IMR-90 (cell line): ENCODE measurements around the gene ZRANB3. TPM values are rescaled to one million over a fixed set of nuclear protein-coding genes. Genes with fewer than 3 reads are reported as not detected.

Experiments
- ATAC-seq: fragments of 200-7000 bp; cut with Tn5 transposase; 2 replicates; pipeline ENCODE4 v1.9.1; 2020; ENCODE audit warnings: low read depth, mild to moderate bottlenecking, moderate library complexity
- BruUV-seq: library from RNA; stranded (reverse); fragments of 400-500 nt; replicated peaks from 2 replicates; lab custom pipeline; 2021; lab: Mats Ljungman, UMichigan
- CTCF ChIA-PET: fragments of 300-600 bp; formaldehyde crosslinking; extraction: SDS; loops from one replicate; lab custom pipeline; 2021; ENCODE audit warnings: antibody characterized with exemption; lab: Yijun Ruan, JAX
- POLR2A ChIA-PET: fragments of 300-600 bp; sonication (Branson Sonifier 250); formaldehyde crosslinking; loops from one replicate; lab custom pipeline; 2022; ENCODE audit warnings: antibody characterized with exemption; ENCODE audit not compliant: unreplicated experiment; lab: Charles Lee
- DNase-seq: peaks from one replicate; pipeline ENCODE4 v3.0.0; 2013
- H2AFZ ChIP-seq: replicated peaks from 2 replicates; pipeline ENCODE3; 2013; ENCODE audit warnings: low read length, mild to moderate bottlenecking; ENCODE audit not compliant: poor library complexity
- H2AK5ac ChIP-seq: 2 replicates; pipeline ENCODE4 v1.6.1; 2013; ENCODE audit warnings: low read depth, low read length, inconsistent platforms
- H2AK9ac ChIP-seq: replicated peaks from 2 replicates; pipeline ENCODE3; 2013; ENCODE audit warnings: mild to moderate bottlenecking, low read depth, low read length, moderate library complexity; ENCODE audit not compliant: poor library complexity
- H2BK120ac ChIP-seq: 2 replicates; pipeline ENCODE4 v1.6.1; 2013; ENCODE audit warnings: low read depth, low read length, inconsistent platforms
- H2BK15ac ChIP-seq: 3 replicates; pipeline ENCODE4 v1.6.1; 2013; ENCODE audit warnings: low read depth, low read length, inconsistent platforms
- H2BK20ac ChIP-seq: 2 replicates; pipeline ENCODE4 v1.6.1; 2013; ENCODE audit warnings: low read depth, mild to moderate bottlenecking, inconsistent platforms, low read length, moderate library complexity
- H2BK5ac ChIP-seq: 2 replicates; pipeline ENCODE4 v1.6.1; 2013; ENCODE audit warnings: mild to moderate bottlenecking, low read depth, low read length, inconsistent platforms; ENCODE audit not compliant: poor library complexity, severe bottlenecking
- H3K14ac ChIP-seq: replicated peaks from 2 replicates; pipeline ENCODE4 v1.6.1; 2013; ENCODE audit warnings: low read depth, low read length, inconsistent platforms
- H3K18ac ChIP-seq: 2 replicates; pipeline ENCODE4 v1.6.1; 2013; ENCODE audit warnings: low read depth, low read length, control low read depth
- H3K23ac ChIP-seq: 2 replicates; pipeline ENCODE4 v1.6.1; 2013; ENCODE audit warnings: low read depth, low read length, inconsistent platforms
- H3K27ac ChIP-seq: 2 replicates; pipeline ENCODE4 v1.5.1; 2013; ENCODE audit warnings: mild to moderate bottlenecking, control low read depth, low read length; ENCODE audit not compliant: insufficient read depth
- H3K27me3 ChIP-seq: 2 replicates; pipeline ENCODE4 v1.6.1; 2013; ENCODE audit warnings: low read length; ENCODE audit not compliant: control insufficient read depth, insufficient read depth
- H3K36me3 ChIP-seq: 2 replicates; pipeline ENCODE4 v1.6.1; 2013; ENCODE audit warnings: low read length, mixed read lengths; ENCODE audit not compliant: control insufficient read depth, insufficient read depth
- H3K4ac ChIP-seq: 2 replicates; pipeline ENCODE4 v1.6.1; 2013; ENCODE audit warnings: low read depth, low read length, inconsistent platforms
- H3K4me1 ChIP-seq: 2 replicates; pipeline ENCODE4 v1.6.1; 2013; ENCODE audit warnings: low read length, mixed read lengths; ENCODE audit not compliant: control insufficient read depth, insufficient read depth
- H3K4me2 ChIP-seq: 2 replicates; pipeline ENCODE4 v1.6.1; 2013; ENCODE audit warnings: low read depth, mild to moderate bottlenecking, control low read depth, low read length, moderate library complexity
- H3K4me3 ChIP-seq: 2 replicates; pipeline ENCODE4 v1.5.1; 2013; ENCODE audit warnings: low read depth, mild to moderate bottlenecking, control low read depth, low read length, moderate library complexity; ENCODE audit not compliant: insufficient read depth
- H3K56ac ChIP-seq: 2 replicates; pipeline ENCODE4 v1.6.1; 2013; ENCODE audit warnings: low read length, inconsistent platforms; ENCODE audit not compliant: insufficient read depth; ENCODE audit errors: extremely low read depth
- H3K79me1 ChIP-seq, 2 experiments: 2 replicates each; pipeline ENCODE4 v1.6.1; 2013; ENCODE audit warnings: low read length in 2 of 2, inconsistent platforms in 1 of 2, low read depth in 1 of 2
- H3K9ac ChIP-seq: 2 replicates; pipeline ENCODE4 v1.6.1; 2013; ENCODE audit warnings: low read depth, low read length, control low read depth
- H3K9me1 ChIP-seq: 2 replicates; pipeline ENCODE4 v1.6.1; 2013; ENCODE audit warnings: low read length, inconsistent platforms; ENCODE audit not compliant: insufficient read depth
- H3K9me3 ChIP-seq: 2 replicates; pipeline ENCODE4 v1.6.1; 2013; ENCODE audit warnings: low read length; ENCODE audit not compliant: control insufficient read depth, insufficient read depth
- H4K20me1 ChIP-seq: 2 replicates; pipeline ENCODE4 v1.6.1; 2013; ENCODE audit warnings: low read length, inconsistent platforms; ENCODE audit not compliant: insufficient read depth
- H4K5ac ChIP-seq: 2 replicates; pipeline ENCODE4 v1.6.1; 2013; ENCODE audit warnings: mild to moderate bottlenecking, low read depth, low read length, control low read depth
- H4K8ac ChIP-seq, 2 experiments: 2 replicates each; pipeline ENCODE4 v1.6.1; 2013; ENCODE audit warnings: low read depth in 2 of 2, low read length in 2 of 2, control low read depth in 1 of 2, inconsistent platforms in 1 of 2
- H4K91ac ChIP-seq: 2 replicates; pipeline ENCODE4 v1.6.1; 2013; ENCODE audit warnings: low read depth, low read length, inconsistent platforms; ENCODE audit not compliant: insufficient read depth
- MXI1 ChIP-seq: IDR thresholded peaks from 2 replicates; pipeline ENCODE4 v1.6.1; 2012; ENCODE audit warnings: low read depth, mild to moderate bottlenecking, low read length, moderate library complexity, borderline replicate concordance
- NFE2L2 ChIP-seq: fragments of 150-350 bp; IDR thresholded peaks from 2 replicates; pipeline ENCODE4 v1.6.1; 2016; ENCODE audit warnings: low read depth, mild to moderate bottlenecking, low read length
- WGBS, 2 experiments: methylation state at CpG; one replicate each; pipeline versions ENCODE4 v1.1.5 to v1.1.7; 2013; ENCODE audit warnings: missing lambda C conversion rate in 2 of 2; ENCODE audit not compliant: insufficient read length in 1 of 2; ENCODE audit errors: extremely low coverage in 2 of 2; 5-methylcytosine and 5-hydroxymethylcytosine counted together
- dilution Hi-C: fragments of 300-500 bp; cut with HindIII; formaldehyde crosslinking; loops from one replicate; pipeline ENCODE4 v1.14.3; 2018; ENCODE audit warnings: low sequenced_read_pairs; ENCODE audit not compliant: unreplicated experiment
- in situ Hi-C: fragments of 300-500 bp; cut with MboI; formaldehyde crosslinking; loops from 3 replicates; pipeline ENCODE4 v1.14.3; 2019; ENCODE audit warnings: low sequenced_read_pairs, inconsistent platforms, mixed read lengths
- intact Hi-C: fragments of 100-400 bp; cut with micrococcal nuclease; formaldehyde crosslinking; loops from 2 replicates; pipeline ENCODE4 v1.10.0; 2022
- polyA plus RNA-seq, 3 experiments: library from polyadenylated mRNA; depleted of rRNA; stranded (reverse); fragments of >200 nt; gene quantifications; 2 replicates each; pipeline ENCODE4 v1.2.3, GENCODE V29; 2012; ENCODE audit warnings: low replicate concordance in 1 of 3
- total RNA-seq: library from RNA; depleted of rRNA; stranded (reverse); fragments of >200 nt; gene quantifications from 2 replicates; pipeline ENCODE4 v1.2.3, GENCODE V29; 2012

The ZRANB3 gene
- total and polyA plus RNA-seq, 2 of the 4 experiments (the other 2 are of a cell fraction) = 3.4 to 9.3 TPM

DNA sequence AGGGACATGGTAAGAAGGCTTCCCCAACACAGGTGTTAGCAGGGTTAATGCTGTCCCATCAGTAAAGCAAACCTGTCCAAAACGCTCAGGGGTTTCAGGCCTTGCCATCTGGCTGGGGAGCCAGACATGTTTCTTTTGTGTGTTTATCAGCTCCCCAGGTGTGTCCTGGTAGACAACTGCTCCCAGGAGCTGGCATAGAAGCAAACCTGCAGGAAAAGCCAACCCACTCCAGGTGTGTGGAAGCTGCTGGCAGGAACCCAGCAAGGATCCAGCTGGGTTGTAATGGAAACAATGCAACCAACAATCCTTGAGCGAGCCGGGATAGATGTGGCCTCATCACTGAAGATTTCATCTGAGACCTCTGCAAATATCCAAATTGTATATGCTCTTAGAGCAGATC lies 355.8 kb downstream of the ZRANB3 start:
- ATAC-seq (no peak), DNase-seq (no peak)
- in situ Hi-C loops (no loop called here), intact Hi-C loops (no loop called here), dilution Hi-C loops (no loop called here)
- BruUV-seq = no TSS peak
- H3K4ac ChIP-seq = no peak overlapping the region
- H3K56ac ChIP-seq = no peak overlapping the region
- H3K36me3 ChIP-seq = peaks cover 20% of the 10 kb centered on the region
- H2AFZ ChIP-seq = no peak overlapping the region
- ChIA-PET POLR2A (interaction anchor here (0.6 kb wide), 1 partner anchor 27 kb away, joined by 3 read pairs; no protein-coding TSS in a partner anchor), CTCF (no interaction called here)
- no peak overlapping the region for H2BK5ac ChIP-seq
- no peak overlapping the region for H4K91ac ChIP-seq
- no peak overlapping the region for H2AK9ac ChIP-seq
- no peak overlapping the region for H3K14ac ChIP-seq
- no peaks in the 10 kb centered on the region for H3K27me3 ChIP-seq
- H3K23ac ChIP-seq = no peak overlapping the region
- WGBS, 2 experiments = no CpG with 5 or more reads among the region's 3 CpGs
- H3K79me1 ChIP-seq = 0 out of 4 replicates have a peak, but pooled peaks cover 0 to 4% of the 10 kb centered on the region in 2 experiments
- no peak overlapping the region for H3K18ac ChIP-seq
- TF ChIP-seq NFE2L2 (no peak), MXI1 (no peak)
- no peaks in the 10 kb centered on the region; the same call in 1 of the 2 replicates for H3K9me1 ChIP-seq
- H2BK15ac ChIP-seq = no peak overlapping the region
- H3K4me1 ChIP-seq = no peaks in the 10 kb centered on the region
- no peak overlapping the region for H2AK5ac ChIP-seq
- H3K4me3 ChIP-seq = no peak overlapping the region
- no peak overlapping the region for H4K5ac ChIP-seq
- H3K4me2 ChIP-seq = no peak overlapping the region
- no peaks in the 10 kb centered on the region for H4K20me1 ChIP-seq
- no peak overlapping the region for H3K27ac ChIP-seq
- H3K9me3 ChIP-seq = peaks cover 2% of the 10 kb centered on the region; the same call in 1 of the 2 replicates
- no peak overlapping the region for H2BK120ac ChIP-seq
- H2BK20ac ChIP-seq = no peak overlapping the region
- H3K9ac ChIP-seq = no peak overlapping the region
- no peak overlapping the region for H4K8ac ChIP-seq
